ENCODE measurements around the gene HABP2.

GRCh38 chr10:113603057-113603777 is 50.4 kb downstream of the HABP2 start:
- TF ChIP-seq CTCF (IDR thresholded peaks at IDR 0.05) (no peak), POLR2A (IDR thresholded peaks at IDR 0.05) (no peak), EP300 (IDR thresholded peaks at IDR 0.05) (no peak), POLR2AphosphoS5 (IDR thresholded peaks at IDR 0.05) (no peak)

Measured in gastroesophageal sphincter (tissue), 3 donors.